Activated T-cell treated with anti-CD3 and anti-CD28 coated beads, Interleukin-2, amount 50 U/mL, for 1 hour (primary cell): ENCODE data around the gene COL27A1.
A peak's percentile ranks its signal among the peaks of the same experiment; 100 is the strongest.

Source experiments
- DNase-seq: peaks from one replicate; pipeline ENCODE4 v3.0.0-alpha.2; 2020

The COL27A1 gene

DNA sequence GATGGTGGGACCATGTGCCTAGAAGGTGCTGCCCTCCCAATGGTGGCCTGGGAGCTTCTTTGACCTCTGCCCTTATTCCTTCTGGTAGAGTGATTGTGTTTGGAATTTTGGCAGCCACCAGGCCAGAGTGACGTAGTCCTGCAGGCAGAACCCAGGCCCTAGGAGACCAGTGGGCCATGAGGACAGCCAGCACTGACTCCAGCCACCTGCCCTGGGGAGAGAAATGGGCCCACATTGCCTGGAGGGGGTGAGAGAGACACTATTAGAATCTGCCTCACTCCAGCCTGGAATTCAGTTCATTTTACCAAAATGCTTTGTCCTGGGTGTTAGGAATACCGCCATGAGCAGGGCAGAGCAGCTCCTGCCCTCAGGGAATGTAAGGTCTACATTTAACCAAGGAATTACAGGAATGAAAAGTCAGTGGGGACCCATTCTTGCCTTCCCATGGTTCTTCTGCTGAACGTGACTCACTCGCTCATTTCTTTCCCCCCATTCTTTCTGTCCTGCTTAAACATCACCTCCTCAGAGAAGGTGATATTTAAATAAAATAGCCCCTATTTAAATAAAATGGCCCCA lies 5.5 kb upstream of the COL27A1 start:
- no peak for DNase-seq

DNA sequence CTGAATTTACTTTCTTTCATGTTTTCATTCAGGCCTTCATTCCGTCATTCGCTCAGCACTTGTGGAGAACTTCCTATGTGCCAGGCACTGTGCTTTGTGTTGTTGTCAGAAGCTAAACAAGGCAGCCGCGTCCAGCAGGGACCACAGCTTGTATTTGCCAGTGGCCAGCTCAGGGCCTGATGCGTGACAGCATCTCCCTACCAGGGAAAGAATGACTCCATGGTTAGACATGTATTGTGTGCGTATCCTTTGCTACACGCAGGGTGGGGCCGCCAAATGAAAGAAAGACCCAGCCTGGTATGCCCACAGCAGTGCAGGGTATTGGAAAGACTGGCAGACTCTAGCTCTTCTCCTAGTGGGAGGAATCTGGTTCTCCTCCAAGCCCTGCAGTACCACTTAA lies 4.7 kb upstream of the COL27A1 start:
- DNase-seq, result no peak

DNA sequence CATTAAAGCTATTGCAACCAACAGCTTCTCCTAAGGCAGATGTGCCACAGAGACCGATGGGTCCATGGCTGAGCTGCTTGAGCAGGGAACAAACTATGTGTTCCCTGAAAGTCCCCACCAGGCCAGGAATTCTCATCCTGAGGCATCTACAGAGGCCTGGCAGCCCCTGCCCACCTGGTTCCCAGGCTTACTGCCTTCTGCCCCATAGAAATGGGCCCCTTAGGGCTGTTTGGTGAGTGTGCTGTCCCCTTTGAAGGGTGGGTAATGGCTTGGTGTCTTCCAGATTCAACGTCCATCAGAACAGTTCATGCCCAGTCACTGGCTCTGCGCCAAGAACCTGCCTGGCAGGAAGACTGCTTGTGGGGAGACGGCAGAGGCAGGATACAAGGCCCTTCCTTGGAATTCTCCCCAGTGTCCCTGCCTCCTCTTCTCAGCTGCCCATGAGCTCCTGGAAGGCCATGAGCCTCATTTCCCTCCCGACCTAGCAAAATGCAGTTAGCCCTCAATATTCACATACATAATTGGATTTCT lies 3.8 kb upstream of the COL27A1 start:
- no peak for DNase-seq

DNA sequence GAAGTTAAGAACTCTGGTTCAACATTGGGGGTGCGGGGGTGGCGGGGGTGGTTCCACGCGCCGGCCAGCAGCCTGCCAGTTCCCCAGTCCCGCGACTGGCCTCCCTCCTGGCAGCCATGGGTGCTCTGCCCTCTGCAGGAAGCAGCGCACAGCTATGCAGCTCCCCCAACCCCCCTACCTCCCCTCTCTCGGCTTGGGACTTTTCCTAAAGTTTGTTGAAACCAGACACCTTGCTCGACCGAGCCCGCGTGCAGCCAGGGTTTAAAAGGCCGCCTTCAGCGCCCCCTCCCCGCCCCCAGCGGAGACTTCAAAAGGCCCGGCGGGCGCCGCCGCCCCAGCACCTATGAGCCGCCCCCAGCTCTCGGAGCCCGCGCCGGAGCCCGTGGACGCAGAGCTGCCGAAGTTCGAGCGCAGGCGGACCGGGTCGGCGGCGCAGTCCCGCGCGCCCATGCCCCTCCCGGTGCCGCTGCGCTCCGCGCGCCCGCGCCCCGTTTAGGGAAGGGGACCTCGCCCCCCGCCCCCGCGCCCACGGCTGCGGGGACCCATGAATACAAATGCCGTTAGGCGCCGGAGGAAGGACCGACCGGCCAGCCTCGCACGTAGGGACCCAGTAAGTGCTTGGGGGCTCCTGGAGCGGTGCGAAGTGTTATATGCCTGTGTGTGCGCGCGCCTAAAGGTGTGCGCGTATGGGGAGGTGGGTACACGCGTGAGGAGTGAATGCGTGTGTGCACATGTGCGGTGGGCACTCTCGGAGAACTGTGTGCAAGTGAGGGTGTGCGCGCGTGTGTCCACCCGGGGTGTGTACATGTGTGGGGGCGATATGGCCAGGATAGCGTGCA lies 1.4 kb upstream of the COL27A1 start:
- DNase-seq, result peak; percentile 19

DNA sequence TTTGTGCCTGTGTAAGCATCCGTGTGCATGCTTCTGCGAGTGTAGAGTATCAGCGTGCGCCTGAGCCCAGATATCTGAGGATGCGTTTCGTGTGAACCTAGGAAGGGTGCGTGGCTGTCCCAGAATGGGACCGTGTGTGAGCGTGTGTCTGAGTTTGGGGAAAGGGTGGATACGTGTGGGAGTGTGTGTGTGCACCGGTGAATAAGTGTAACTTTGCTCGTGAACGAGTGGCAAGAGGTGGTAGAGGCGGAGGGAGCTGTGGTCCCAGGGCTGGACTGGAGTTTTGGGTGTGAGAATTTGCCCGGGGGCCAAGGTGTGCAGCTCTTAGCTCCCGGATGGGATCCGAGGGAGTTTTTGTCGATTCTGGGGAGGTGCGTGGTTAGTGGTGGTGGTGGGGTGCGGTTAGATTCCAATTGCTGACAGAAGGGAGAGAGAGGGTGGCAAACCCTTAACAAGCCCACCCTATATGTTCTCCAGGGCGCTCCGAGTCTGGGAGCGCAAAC lies 686 bp upstream of the COL27A1 start:
- DNase-seq, result no peak

DNA sequence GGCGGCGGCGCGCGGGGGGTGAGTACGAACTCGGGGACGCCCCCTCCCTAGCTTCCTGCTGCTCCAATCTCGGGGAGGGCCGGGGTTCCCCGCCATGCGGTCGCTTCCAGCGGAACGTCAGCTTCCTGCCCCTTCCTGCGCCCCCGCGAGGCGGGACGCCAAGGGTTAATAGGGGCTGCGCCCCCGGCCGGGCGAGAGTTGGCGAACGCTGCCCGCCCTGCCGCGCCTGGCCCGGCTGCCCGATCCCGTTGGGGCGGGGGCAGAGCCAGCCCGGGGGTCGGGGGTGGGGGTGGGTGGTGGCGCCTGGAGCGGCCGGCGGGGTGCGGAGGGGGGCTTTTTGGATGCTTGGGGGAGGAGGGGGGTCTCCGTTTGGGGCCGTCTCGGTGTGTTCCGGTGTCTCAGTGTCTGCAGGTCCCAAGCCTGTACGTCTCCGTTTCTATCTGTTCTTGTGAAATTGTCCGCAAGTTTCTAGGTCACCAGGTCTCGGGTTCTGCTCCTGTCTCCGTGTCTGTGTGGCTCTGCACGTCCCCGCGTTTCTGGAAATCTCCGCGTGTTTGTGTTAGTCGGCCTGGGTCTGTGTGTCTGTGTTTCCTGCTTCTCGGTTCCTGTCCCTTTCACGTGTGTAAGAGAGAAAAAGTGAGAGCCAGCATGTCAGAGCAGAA lies 789 bp downstream of the COL27A1 start:
- peak; percentile 26 for DNase-seq

DNA sequence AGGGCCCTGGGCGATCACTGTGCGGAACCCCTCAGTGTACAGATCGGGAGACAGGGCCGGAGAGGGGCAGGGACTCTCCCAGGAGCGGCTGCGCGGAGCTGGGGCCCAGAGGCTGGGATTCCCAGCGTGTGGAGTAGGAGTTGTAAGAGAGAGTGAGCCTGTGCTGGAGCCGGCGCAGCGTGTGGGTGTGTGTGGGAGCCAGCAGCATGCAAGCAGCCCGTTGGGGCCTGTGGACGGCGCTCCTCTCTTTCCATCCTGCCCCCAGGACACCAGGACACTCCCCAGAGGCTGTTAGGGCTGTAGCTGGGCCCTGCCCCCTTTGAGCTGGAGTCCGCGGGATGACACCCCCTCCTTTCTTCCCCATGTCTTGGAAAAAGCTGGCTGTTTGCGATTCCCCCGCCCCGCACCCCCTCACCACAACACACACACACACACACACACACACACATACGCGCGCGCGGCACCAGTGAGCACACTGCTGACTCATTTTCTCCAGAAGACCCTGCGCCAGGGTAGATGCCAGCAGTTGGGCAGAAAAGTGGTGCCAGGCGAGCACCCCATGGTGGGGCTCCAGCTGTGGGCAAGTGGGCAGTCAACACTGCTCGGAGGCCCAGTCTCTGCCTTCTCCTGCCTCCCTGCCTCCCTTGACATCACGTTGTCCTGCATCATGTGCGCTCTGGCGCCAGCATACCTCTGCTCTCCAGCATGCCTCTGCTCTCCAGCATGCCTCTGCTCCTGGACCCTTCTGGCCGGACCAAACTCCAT lies 1.5 kb downstream of the COL27A1 start:
- DNase-seq, result peak; percentile 45

DNA sequence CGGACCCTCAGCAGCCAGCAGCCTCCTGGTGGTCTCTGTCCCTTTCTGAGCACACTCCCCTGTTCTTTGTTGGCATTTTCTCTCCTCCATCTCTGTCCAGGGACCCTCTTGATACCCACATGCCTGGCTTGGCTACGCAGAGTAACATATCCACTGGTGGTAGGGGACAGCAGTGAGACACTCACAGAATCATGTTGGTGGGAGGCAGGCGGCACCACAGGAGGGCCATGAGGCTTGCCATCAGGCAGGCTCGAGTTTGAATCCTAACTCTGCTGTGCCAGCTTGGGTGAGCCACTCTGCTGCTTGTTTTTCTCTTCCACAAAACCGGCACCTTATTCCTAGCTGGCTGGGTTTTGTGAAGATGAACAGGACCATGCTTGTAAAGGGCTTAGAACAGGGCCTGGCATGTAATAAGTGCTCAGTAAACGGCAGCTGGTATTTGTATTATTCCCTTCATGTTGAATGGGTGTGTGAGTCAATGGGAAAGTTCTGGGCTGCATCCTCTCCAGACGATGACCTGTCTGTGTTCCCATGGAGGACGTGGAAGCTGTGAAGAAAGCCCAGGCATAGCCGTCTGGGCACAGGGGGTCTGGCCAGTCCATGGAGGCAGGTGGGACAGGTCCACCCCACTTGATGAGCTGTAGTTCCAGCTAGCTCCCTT lies 2.3 kb downstream of the COL27A1 start:
- DNase-seq, result no peak

DNA sequence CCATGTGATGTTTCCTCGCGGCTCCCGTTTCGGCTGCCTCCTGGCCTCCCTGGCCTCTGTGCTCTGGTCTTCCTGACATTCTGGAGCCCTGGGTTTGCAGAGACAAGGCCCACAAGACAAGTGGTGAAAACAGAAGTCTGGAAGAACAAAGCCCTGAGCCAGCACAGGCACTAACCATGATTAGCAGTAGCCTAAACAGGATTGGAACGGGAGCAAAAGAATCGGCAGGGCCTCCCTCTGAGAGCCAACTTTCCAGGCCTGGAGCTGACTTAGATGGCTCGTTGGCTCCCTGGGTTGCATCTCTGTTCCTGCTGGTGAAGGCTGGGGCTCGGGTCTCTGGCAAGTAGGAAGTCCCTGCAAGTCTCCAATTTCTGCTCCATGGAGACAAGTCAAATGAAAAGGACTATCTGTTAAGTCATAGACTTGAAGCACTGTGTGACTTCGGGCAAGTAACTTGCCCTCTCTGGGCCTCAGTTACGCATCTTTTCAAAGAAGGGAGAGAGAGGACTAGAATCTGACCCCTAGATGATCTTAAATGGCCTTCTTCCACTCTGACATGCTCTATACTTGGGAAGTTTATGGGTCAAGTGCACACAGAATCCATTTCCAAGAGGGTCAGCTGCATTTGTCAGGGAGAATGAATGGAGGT lies 3.3 kb downstream of the COL27A1 start:
- no peak for DNase-seq

DNA sequence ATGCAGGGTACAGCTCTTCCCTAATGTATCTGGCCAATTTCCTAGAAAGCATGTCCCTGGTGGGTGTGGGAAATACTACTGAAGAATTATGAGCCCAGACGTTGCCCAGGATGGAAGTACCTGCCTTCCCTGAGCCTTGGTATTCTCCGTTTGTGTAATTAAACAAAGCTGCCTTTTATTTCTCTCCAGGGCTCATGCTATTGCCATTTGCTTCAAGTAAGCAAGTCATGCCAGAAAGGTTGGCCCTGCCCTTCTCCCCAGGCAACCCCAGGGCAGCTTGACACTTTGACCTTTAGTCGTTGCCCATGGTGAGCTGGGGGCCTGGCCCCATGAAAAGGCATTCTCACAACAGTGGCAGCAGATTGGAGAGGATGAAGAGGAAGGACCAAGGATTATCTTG lies 4.4 kb downstream of the COL27A1 start:
- no peak for DNase-seq

DNA sequence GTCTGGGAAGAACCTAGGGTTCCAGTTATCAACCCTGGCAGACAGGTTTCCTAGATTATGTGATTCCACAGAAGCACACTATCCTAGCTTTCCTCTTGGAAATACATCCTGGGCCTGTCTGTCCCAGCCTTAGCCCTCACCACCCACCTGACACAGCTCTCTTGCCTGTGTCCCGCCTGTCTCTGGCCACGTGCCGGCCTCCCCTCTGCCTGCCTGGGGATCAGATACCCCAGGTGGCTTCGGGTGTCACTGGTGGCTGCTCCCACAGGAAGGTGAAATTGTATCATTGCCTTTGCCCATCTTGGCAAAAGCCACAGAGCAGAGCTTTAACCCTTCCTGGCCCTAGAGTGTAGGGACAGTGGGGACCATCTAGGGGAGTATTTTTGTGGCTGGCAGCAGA lies 6.2 kb downstream of the COL27A1 start:
- DNase-seq, result no peak

DNA sequence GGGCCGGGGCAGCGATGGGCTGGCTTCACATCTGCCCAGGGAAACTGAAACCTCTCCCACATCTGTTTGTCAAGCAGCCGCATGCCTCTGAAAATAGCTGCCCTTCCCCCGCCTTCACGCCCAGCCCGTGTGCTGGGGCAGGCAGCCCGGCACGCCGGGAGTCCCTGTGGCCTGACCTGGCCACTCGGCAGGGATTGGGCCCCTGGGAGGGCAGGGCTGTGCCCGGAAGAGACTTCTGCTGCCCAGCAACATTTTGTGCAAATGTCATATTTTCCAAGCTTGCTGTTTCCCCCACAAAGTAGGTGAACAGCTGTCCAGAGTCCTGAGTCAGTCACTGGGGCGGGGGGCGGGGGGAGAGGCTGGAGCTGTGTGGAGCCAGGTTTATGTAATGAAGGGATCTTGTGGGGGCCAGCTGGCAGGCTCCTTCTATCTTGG lies 8.2 kb downstream of the COL27A1 start:
- DNase-seq, result no peak

DNA sequence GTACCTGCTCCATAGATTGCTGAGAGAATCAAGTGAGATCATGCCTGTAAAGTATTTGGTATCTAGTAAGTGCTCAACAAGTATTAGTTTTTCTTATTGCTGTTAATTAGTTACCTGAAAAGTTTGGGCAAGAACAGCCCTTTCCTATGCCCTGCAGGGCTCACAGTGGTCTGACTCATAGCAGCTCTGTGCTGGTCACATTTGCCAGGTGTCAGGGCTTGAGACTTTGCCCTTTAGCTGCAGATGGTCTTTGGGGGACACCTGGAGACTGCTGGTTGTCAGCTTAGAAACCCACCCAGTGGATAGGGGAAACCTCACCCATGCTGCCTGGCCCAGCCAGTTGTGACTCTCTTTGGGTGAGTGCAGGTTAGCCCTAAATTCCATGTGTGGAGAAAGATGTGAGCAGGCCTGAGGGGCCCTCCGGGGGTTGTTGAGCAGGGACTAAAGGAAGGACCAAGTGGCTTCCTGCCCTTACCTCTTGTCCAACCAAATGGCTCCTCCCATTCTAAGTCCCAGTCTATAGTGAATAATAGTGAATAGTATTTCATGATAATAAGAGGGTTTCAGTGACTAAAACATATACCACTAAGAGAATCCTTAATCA lies 9.0 kb downstream of the COL27A1 start:
- no peak for DNase-seq

DNA sequence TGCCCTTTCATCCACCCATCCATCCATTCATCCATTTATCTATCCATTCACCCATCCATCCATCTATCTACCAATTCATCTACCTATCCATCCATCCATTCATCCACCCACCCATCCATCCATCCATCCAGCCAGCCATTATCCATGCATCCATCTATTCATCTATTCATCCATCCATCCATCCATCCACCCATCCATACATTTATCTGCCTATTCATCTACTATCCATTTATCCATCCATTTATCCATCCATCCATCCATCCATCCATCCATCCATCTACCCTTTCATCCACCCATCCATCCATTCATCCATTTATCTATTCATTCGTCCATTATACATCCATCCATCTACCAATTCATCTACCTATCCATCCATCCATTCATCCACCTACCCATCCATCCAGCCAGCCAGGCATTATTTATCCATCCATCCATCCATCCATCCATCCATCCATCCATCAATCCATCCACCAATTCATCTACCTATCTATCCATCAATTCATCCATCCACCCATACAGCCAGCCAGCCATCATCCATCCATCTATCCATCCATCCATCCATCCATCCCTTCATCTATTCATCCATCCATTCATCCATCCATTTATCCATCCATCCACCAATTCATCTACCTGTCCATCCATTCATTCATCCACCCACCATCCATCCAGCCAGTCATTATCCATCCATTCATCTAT lies 10.2 kb downstream of the COL27A1 start:
- DNase-seq, result no peak

DNA sequence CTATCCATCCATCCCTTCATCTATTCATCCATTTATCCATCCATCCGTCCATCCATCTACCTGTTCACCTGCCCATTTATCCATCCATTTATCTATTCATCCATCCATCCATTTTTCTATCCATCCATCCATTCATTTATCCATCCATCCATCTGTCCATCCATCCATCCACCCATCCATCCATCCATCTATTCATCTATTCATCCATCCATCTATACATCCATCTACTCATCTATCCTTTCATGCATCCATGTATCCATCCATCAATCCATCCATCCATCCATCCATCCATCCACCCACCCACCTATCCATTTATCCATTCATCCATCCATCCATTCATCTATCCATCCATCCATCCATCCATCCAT lies 10.8 kb downstream of the COL27A1 start:
- DNase-seq, result no peak

DNA sequence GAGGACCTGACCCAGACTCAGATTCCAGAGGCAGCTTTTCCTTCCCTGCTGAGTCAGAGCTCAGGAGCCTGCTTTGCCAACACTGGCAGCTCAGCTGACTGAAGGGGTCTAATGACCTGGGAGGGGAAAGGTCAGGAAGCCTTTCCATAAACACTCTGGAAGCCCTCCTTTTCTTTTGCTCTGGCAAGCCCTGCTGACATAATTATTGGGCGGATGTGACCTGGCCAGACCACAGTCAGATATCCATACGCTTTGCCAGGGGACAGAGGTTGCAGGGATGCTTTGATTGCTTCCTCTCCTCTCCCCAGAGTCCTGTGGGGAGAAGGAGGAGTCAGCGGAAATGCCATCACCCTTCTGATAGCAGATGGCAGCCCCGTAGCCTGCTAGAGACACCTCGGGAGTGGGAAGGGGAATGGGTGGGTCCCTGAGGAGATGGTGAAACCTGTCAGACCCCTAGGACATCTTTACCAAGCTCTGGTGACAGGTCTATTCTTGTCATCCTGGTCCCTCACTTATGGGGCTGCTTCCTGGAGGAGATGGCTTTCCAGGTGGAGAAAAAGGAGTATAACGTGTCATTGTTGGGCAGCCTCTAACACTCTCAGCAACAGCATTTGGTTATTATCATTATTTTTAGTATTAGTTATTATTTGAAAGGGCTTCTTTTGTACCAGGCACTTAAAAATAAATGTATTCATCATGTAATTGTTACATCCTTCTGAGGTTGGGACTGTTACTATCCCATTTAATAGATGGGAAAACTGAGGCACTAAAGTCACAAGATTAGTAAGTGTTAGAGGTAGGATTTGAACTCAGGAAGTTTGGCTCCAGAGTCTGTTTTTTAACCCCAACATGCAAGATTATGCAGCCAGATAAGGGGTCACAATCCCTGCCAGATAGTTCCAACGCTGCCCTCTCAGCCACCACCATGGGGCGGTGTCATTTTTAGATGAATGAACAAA lies 11.6 kb downstream of the COL27A1 start:
- DNase-seq, result no peak

DNA sequence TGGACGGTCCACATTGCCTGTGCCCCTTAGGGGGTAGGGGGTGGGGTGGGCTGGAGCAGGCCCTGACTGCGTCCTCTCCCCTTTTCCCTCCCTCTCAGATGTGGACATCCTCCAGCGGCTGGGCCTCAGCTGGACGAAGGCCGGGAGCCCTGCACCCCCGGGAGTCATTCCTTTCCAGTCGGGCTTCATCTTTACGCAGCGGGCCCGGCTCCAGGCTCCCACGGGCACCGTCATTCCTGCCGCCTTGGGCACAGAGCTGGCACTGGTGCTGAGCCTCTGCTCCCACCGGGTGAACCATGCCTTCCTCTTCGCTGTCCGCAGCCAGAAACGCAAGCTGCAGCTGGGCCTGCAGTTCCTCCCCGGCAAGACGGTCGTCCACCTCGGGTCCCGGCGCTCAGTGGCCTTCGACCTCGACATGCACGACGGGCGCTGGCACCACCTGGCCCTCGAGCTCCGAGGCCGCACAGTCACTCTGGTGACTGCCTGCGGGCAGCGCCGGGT lies 12.3 kb downstream of the COL27A1 start:
- DNase-seq, result no peak

DNA sequence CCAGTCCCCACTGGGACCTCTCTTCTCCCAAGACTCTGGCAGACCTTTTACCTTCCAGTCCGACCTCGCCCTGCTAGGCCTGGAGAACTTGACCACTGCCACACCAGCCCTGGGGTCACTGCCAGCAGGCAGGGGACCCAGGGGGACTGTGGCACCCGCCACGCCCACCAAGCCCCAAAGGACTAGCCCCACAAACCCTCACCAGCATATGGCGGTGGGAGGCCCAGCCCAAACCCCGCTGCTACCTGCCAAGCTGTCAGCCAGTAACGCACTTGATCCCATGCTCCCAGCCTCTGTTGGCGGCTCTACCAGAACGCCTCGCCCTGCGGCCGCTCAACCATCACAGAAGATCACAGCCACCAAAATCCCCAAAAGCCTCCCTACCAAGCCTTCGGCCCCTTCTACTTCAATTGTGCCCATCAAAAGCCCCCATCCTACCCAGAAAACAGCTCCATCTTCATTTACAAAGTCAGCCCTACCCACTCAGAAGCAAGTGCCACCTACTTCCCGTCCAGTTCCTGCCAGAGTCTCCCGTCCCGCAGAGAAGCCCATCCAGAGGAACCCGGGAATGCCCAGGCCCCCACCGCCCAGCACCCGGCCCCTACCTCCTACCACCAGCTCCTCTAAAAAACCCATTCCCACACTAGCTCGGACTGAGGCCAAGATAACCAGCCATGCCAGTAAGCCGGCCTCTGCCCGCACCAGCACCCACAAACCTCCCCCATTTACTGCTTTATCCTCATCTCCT lies 13.1 kb downstream of the COL27A1 start:
- no peak for DNase-seq
